ENCODE data around the gene ESR2. TPM values are rescaled to one million over a fixed set of nuclear protein-coding genes. Genes with fewer than 3 reads are reported as not detected.
"Not testable (repeated sequence)": the region's sequence is repeated elsewhere in the genome, so short reads cannot be mapped to it uniquely, and the experiment has no call there.

ESR2 gene
- total and polyA plus RNA-seq, 7 experiments from 2014 or later: 0.07 to 0.19 (median 0.12) TPM; not detected in 2

GRCh38 chr14:64182908-64183307, 111.3 kb downstream of the ESR2 start:
- H3K4me1 Mint-ChIP-seq; DNase-seq; CTCF ChIA-PET; POLR2A ChIA-PET; H3K4me1 ChIP-seq (ENCODE audit: control insufficient read depth in 2 of 2, insufficient read depth in 2 of 2, low read length in 2 of 2); H3K27me3 ChIP-seq (ENCODE audit: control insufficient read depth in 2 of 2, insufficient read depth in 2 of 2, low read length in 2 of 2); H3K27ac ChIP-seq (ENCODE audit: low read depth, low read length); H3K9me3 Mint-ChIP-seq; H3K27ac Mint-ChIP-seq; intact Hi-C loops (cut with micrococcal nuclease); H3K4me3 ChIP-seq (ENCODE audit: low read length); H3K27me3 Mint-ChIP-seq; H3K4me3 Mint-ChIP-seq; ATAC-seq; H3K9me3 ChIP-seq (ENCODE audit: control insufficient read depth in 2 of 3, low read length in 3 of 3): not testable (repeated sequence)
- H3K36me3 ChIP-seq (ENCODE audit: control insufficient read depth in 2 of 3, insufficient read depth in 3 of 3, low read length in 3 of 3): peaks cover 4 to 30% (median 20%) of the 10 kb centered on the region in 3 experiments
- H3K36me3 Mint-ChIP-seq: peaks cover 9 to 58% (median 46%) of the 10 kb centered on the region in 5 donors

GRCh38 chr14:64178814-64179213, 115.4 kb downstream of the ESR2 start:
- no peaks in the 10 kb centered on the region for H3K27me3 ChIP-seq (ENCODE audit: control insufficient read depth in 2 of 2, insufficient read depth in 2 of 2, low read length in 2 of 2)
- peaks cover 0 to 2% (median 0%) of the 10 kb centered on the region in 11 donors for H3K9me3 Mint-ChIP-seq
- no peak overlapping the region for H3K27ac Mint-ChIP-seq
- ChIA-PET POLR2A (no interaction called here), CTCF (no interaction called here)
- no peaks in the 10 kb centered on the region for H3K4me1 ChIP-seq (ENCODE audit: control insufficient read depth in 2 of 2, insufficient read depth in 2 of 2, low read length in 2 of 2)
- intact Hi-C loops (cut with micrococcal nuclease): no loop called here
- H3K27ac ChIP-seq (ENCODE audit: low read depth, low read length): no peak overlapping the region
- ATAC-seq (no peak), DNase-seq (no peak)
- H3K4me1 Mint-ChIP-seq: peaks cover 0 to 6% (median 0%) of the 10 kb centered on the region in 7 donors
- H3K36me3 Mint-ChIP-seq: peaks cover 9 to 59% (median 41%) of the 10 kb centered on the region in 5 donors
- peaks cover 4 to 20% (median 17%) of the 10 kb centered on the region in 3 experiments for H3K36me3 ChIP-seq (ENCODE audit: control insufficient read depth in 2 of 3, insufficient read depth in 3 of 3, low read length in 3 of 3)
- H3K4me3 Mint-ChIP-seq: no peak overlapping the region
- H3K4me3 ChIP-seq (ENCODE audit: low read length): no peak overlapping the region
- H3K27me3 Mint-ChIP-seq: no peaks in the 10 kb centered on the region
- H3K9me3 ChIP-seq (ENCODE audit: control insufficient read depth in 2 of 3, low read length in 3 of 3): no peaks in the 10 kb centered on the region

- no peak for ATAC-seq
- no peaks in the 10 kb centered on the region for H3K4me1 ChIP-seq (ENCODE audit: control insufficient read depth in 2 of 2, insufficient read depth in 2 of 2, low read length in 2 of 2)
- CTCF ChIA-PET: no interaction called here
- POLR2A ChIA-PET: no interaction called here
- peaks cover 9 to 57% (median 41%) of the 10 kb centered on the region in 5 donors for H3K36me3 Mint-ChIP-seq
- H3K4me3 ChIP-seq (ENCODE audit: low read length): no peak overlapping the region
- no peaks in the 10 kb centered on the region for H3K9me3 ChIP-seq (ENCODE audit: control insufficient read depth in 2 of 3, low read length in 3 of 3)
- H3K27ac ChIP-seq (ENCODE audit: low read depth, low read length): no peak overlapping the region
- peak overlapping the region in 2 of 9 donors; percentile 46 to 49 for H3K27ac Mint-ChIP-seq
- H3K36me3 ChIP-seq (ENCODE audit: control insufficient read depth in 2 of 3, insufficient read depth in 3 of 3, low read length in 3 of 3): peaks cover 0 to 34% (median 16%) of the 10 kb centered on the region in 3 experiments
- H3K4me3 Mint-ChIP-seq: no peak overlapping the region
- peaks cover 0 to 6% (median 0%) of the 10 kb centered on the region in 7 donors for H3K4me1 Mint-ChIP-seq
- intact Hi-C loops (cut with micrococcal nuclease): no loop called here
- H3K27me3 Mint-ChIP-seq: no peaks in the 10 kb centered on the region
- H3K27me3 ChIP-seq (ENCODE audit: control insufficient read depth in 2 of 2, insufficient read depth in 2 of 2, low read length in 2 of 2): no peaks in the 10 kb centered on the region
- H3K9me3 Mint-ChIP-seq: peaks cover 0 to 2% (median 0%) of the 10 kb centered on the region in 11 donors
- no peak for DNase-seq
Measured at GRCh38 chr14:64176330-64176729, 117.8 kb downstream of the ESR2 start.

GRCh38 chr14:64174922-64175782, 119.0 kb downstream of the ESR2 start:
- H3K27ac Mint-ChIP-seq: peak overlapping the region in 1 of 9 donors; percentile 23
- H3K4me3 Mint-ChIP-seq: no peak overlapping the region
- ATAC-seq (no peak), DNase-seq (no peak)
- peaks cover 0 to 2% (median 0%) of the 10 kb centered on the region in 11 donors for H3K9me3 Mint-ChIP-seq
- Histone ChIP-seq H3K4me3 (ENCODE audit: low read length) (no peak overlapping the region), H3K9me3 (ENCODE audit: control insufficient read depth in 2 of 3, low read length in 3 of 3) (no peaks in the 10 kb centered on the region), H3K36me3 (ENCODE audit: control insufficient read depth in 2 of 3, insufficient read depth in 3 of 3, low read length in 3 of 3) (peaks cover 0 to 37% (median 13%) of the 10 kb centered on the region in 3 experiments), H3K27me3 (ENCODE audit: control insufficient read depth in 2 of 2, insufficient read depth in 2 of 2, low read length in 2 of 2) (no peaks in the 10 kb centered on the region), H3K27ac (ENCODE audit: low read depth, low read length) (no peak overlapping the region), H3K4me1 (ENCODE audit: control insufficient read depth in 2 of 2, insufficient read depth in 2 of 2, low read length in 2 of 2) (no peaks in the 10 kb centered on the region)
- H3K36me3 Mint-ChIP-seq: peaks cover 6 to 56% (median 39%) of the 10 kb centered on the region in 5 donors
- peaks cover 0 to 6% (median 0%) of the 10 kb centered on the region in 7 donors for H3K4me1 Mint-ChIP-seq
- ChIA-PET CTCF (interaction anchor here (0.7 kb wide), 1 partner anchor 121 kb away, joined by 3 read pairs; no protein-coding TSS in a partner anchor), POLR2A (no interaction called here)
- H3K27me3 Mint-ChIP-seq: no peaks in the 10 kb centered on the region
- intact Hi-C loops (cut with micrococcal nuclease): no loop called here

GRCh38 chr14:64170181-64170580, 124.0 kb downstream of the ESR2 start:
- Mint-ChIP-seq H3K9me3 (no peaks in the 10 kb centered on the region), H3K27me3 (no peaks in the 10 kb centered on the region), H3K36me3 (peaks cover 0 to 55% (median 29%) of the 10 kb centered on the region in 5 donors), H3K4me1 (peaks cover 0 to 3% (median 0%) of the 10 kb centered on the region in 7 donors), H3K4me3 (no peak overlapping the region), H3K27ac (no peak overlapping the region)
- ATAC-seq (no peak), DNase-seq (no peak)
- Histone ChIP-seq H3K4me3 (ENCODE audit: low read length) (no peak overlapping the region), H3K36me3 (ENCODE audit: control insufficient read depth in 2 of 3, insufficient read depth in 3 of 3, low read length in 3 of 3) (peaks cover 0 to 51% (median 37%) of the 10 kb centered on the region in 3 experiments), H3K4me1 (ENCODE audit: control insufficient read depth in 2 of 2, insufficient read depth in 2 of 2, low read length in 2 of 2) (no peaks in the 10 kb centered on the region), H3K9me3 (ENCODE audit: control insufficient read depth in 2 of 3, low read length in 3 of 3) (no peaks in the 10 kb centered on the region), H3K27ac (ENCODE audit: low read depth, low read length) (no peak overlapping the region), H3K27me3 (ENCODE audit: control insufficient read depth in 2 of 2, insufficient read depth in 2 of 2, low read length in 2 of 2) (no peaks in the 10 kb centered on the region)
- intact Hi-C loops (cut with micrococcal nuclease): no loop called here
- POLR2A ChIA-PET: no interaction called here
- CTCF ChIA-PET: no interaction called here

- ChIA-PET CTCF (no interaction called here), POLR2A (no interaction called here)
- intact Hi-C loops (cut with micrococcal nuclease): no loop called here
- Mint-ChIP-seq H3K36me3 (peaks cover 4 to 64% (median 39%) of the 10 kb centered on the region in 5 donors), H3K4me1 (no peaks in the 10 kb centered on the region), H3K9me3 (no peaks in the 10 kb centered on the region), H3K4me3 (no peak overlapping the region), H3K27me3 (no peaks in the 10 kb centered on the region), H3K27ac (peak overlapping the region in 1 of 9 donors; percentile 19)
- H3K27ac ChIP-seq (ENCODE audit: low read depth, low read length): no peak overlapping the region
- H3K27me3 ChIP-seq (ENCODE audit: control insufficient read depth in 2 of 2, insufficient read depth in 2 of 2, low read length in 2 of 2): no peaks in the 10 kb centered on the region
- no peak overlapping the region for H3K4me3 ChIP-seq (ENCODE audit: low read length)
- ATAC-seq (no peak), DNase-seq (no peak)
- H3K9me3 ChIP-seq (ENCODE audit: control insufficient read depth in 2 of 3, low read length in 3 of 3): no peaks in the 10 kb centered on the region
- H3K4me1 ChIP-seq (ENCODE audit: control insufficient read depth in 2 of 2, insufficient read depth in 2 of 2, low read length in 2 of 2): no peaks in the 10 kb centered on the region
- peaks cover 9 to 41% (median 20%) of the 10 kb centered on the region in 3 experiments for H3K36me3 ChIP-seq (ENCODE audit: control insufficient read depth in 2 of 3, insufficient read depth in 3 of 3, low read length in 3 of 3)
Measured at GRCh38 chr14:64159588-64159987, 134.6 kb downstream of the ESR2 start.
